KMS-11 (cell line): Measurements from ENCODE around the gene MYRF.

Experiments
- H2AFZ ChIP-seq: fragments of 200-600 bp; sonication (generic); 2 replicates; pipeline ENCODE4 v1.6.1; 2016; ENCODE audit warnings: antibody characterized with exemption, mixed run types, low read depth
- H3K27ac ChIP-seq: fragments of 200-600 bp; sonication (generic); 2 replicates; pipeline ENCODE4 v1.6.1; 2016; ENCODE audit warnings: mild to moderate bottlenecking, mixed run types
- H3K27me3 ChIP-seq: fragments of 200-600 bp; sonication (generic); 2 replicates; pipeline ENCODE4 v1.6.1; 2017; ENCODE audit warnings: mild to moderate bottlenecking, low read depth, mixed run types, moderate library complexity; ENCODE audit not compliant: insufficient read depth
- H3K36me3 ChIP-seq: fragments of 200-600 bp; sonication (generic); 2 replicates; pipeline ENCODE4 v1.6.1; 2017; ENCODE audit warnings: mild to moderate bottlenecking, mixed run types; ENCODE audit not compliant: insufficient read depth
- H3K4me1 ChIP-seq: fragments of 200-600 bp; sonication (generic); 2 replicates; pipeline ENCODE4 v1.6.1; 2016; ENCODE audit warnings: mild to moderate bottlenecking, low read depth, mixed run types; ENCODE audit not compliant: poor library complexity, severe bottlenecking
- H3K4me2 ChIP-seq: fragments of 200-600 bp; sonication (generic); 2 replicates; pipeline ENCODE4 v1.7.0; 2016; ENCODE audit warnings: mild to moderate bottlenecking, mixed run types
- H3K4me3 ChIP-seq: fragments of 200-600 bp; sonication (generic); IDR thresholded peaks from 2 replicates; pipeline ENCODE4 v1.6.1; 2017; ENCODE audit warnings: low read depth, low read length, mixed read lengths; ENCODE audit not compliant: insufficient read depth
- H3K79me2 ChIP-seq: fragments of 200-600 bp; sonication (generic); 2 replicates; pipeline ENCODE4 v1.6.1; 2016; ENCODE audit warnings: low read depth, mixed run types; ENCODE audit not compliant: insufficient read depth
- H3K9ac ChIP-seq: fragments of 200-600 bp; sonication (generic); 2 replicates; pipeline ENCODE4 v1.6.1; 2016; ENCODE audit warnings: mild to moderate bottlenecking, mixed run types
- H4K20me1 ChIP-seq: fragments of 200-600 bp; sonication (generic); 2 replicates; pipeline ENCODE4 v1.6.1; 2016; ENCODE audit warnings: mild to moderate bottlenecking, mixed run types; ENCODE audit not compliant: insufficient read depth
- TF ChIP-seq, protein P1 (sequence below): fragments of 200-600 bp; sonication (generic); conservative IDR thresholded peaks from 2 replicates; pipeline ENCODE4 v1.6.1; 2017; ENCODE audit warnings: low read depth, mild to moderate bottlenecking, antibody characterized with exemption, low read length, moderate library complexity, mixed read lengths

MYRF gene

DNA sequence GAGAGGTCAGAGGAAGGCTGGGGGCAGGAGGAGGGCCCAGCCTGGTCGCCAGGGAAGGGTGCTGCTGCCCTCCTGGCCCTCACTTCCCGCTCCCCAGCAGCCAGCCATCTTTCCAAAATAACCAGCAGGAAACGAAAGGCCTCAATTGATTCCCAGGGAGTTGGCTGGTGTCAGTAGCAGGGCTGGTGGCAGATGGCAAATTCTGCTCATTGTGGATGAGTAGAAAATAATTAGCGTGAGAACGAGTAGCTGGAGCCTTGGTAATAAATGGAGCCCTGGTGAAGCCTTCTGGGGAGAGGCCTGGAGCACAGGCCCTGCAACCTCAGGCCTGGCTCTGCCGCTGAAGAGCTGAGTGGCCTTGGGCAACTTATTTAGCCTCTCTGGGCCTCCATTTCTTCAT, 40.9 kb upstream of the MYRF start:
- Histone ChIP-seq H3K27me3 (peaks cover 78% of the 10 kb centered on the region), H3K4me3 (no peak overlapping the region), H3K9ac (no peak overlapping the region), H4K20me1 (no peaks in the 10 kb centered on the region), H3K27ac (no peak overlapping the region), H3K4me1 (no peaks in the 10 kb centered on the region), H3K36me3 (no peaks in the 10 kb centered on the region), H2AFZ (no peak overlapping the region), H3K79me2 (no peaks in the 10 kb centered on the region), H3K4me2 (no peak overlapping the region)
- TF ChIP-seq, protein P1, sequence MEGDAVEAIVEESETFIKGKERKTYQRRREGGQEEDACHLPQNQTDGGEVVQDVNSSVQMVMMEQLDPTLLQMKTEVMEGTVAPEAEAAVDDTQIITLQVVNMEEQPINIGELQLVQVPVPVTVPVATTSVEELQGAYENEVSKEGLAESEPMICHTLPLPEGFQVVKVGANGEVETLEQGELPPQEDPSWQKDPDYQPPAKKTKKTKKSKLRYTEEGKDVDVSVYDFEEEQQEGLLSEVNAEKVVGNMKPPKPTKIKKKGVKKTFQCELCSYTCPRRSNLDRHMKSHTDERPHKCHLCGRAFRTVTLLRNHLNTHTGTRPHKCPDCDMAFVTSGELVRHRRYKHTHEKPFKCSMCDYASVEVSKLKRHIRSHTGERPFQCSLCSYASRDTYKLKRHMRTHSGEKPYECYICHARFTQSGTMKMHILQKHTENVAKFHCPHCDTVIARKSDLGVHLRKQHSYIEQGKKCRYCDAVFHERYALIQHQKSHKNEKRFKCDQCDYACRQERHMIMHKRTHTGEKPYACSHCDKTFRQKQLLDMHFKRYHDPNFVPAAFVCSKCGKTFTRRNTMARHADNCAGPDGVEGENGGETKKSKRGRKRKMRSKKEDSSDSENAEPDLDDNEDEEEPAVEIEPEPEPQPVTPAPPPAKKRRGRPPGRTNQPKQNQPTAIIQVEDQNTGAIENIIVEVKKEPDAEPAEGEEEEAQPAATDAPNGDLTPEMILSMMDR = no peak

DNA sequence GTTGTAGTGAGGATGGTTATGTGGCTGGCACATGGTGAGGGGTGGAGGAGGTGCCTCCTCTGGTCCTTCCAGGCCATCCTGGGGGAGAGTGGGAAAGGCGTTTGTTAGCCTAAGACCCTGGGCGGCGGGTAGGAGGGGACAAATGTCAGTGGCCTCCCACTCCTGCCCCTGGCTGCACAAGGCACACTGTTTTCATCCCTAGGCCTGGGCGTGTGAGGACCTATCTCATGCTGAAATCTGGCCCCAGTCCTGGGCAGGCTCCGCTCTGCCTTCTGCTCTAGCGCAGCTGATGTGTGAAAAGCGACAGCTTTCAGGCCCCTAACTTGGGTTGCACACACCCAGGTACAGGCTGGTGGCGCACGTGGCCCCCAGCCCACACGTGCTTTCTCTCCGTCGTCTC, 40.1 kb upstream of the MYRF start:
- H3K27me3 ChIP-seq = peaks cover 76% of the 10 kb centered on the region

DNA sequence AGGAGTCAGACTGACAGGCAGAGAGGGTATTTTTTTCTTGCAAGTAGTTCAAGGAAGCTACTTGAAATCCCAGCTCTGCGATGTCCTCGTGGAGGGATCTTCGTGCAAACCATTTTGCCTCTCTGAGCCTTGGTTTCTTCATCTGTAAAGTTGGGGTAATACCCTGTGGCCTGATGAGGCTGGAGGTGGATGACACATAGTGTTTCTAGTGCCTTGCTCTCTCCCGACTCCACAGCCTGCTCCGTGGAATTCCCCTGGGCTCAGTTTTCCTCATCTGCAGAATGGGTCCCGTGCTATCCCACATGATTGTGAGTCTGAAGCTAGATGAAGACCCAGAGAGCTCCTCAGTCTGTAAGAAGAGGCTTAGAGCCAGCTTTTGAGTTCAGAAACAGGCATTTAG, 39.6 kb upstream of the MYRF start:
- no peaks in the 10 kb centered on the region for H3K4me1 ChIP-seq
- H4K20me1 ChIP-seq = no peaks in the 10 kb centered on the region
- TF ChIP-seq, protein P1 = no peak
- H3K27me3 ChIP-seq = peaks cover 75% of the 10 kb centered on the region
- H3K4me2 ChIP-seq = no peak overlapping the region
- no peak overlapping the region for H3K9ac ChIP-seq
- H3K79me2 ChIP-seq = no peaks in the 10 kb centered on the region
- H3K27ac ChIP-seq = no peak overlapping the region
- H3K36me3 ChIP-seq = no peaks in the 10 kb centered on the region
- H3K4me3 ChIP-seq = no peak overlapping the region
- no peak overlapping the region for H2AFZ ChIP-seq

More for the DNA sequence above, 40.1 kb upstream of the MYRF start:
- TF ChIP-seq, protein P1 = no peak
- Histone ChIP-seq H3K36me3 (no peaks in the 10 kb centered on the region), H3K4me1 (no peaks in the 10 kb centered on the region), H2AFZ (no peak overlapping the region), H3K79me2 (no peaks in the 10 kb centered on the region), H3K4me2 (no peak overlapping the region), H3K9ac (no peak overlapping the region), H3K4me3 (no peak overlapping the region), H4K20me1 (no peaks in the 10 kb centered on the region), H3K27ac (no peak overlapping the region)

- H4K20me1 ChIP-seq = no peaks in the 10 kb centered on the region
- H3K79me2 ChIP-seq = no peaks in the 10 kb centered on the region
- H3K4me2 ChIP-seq = no peak overlapping the region
- H3K27ac ChIP-seq = no peak overlapping the region
- H3K36me3 ChIP-seq = no peaks in the 10 kb centered on the region
- H2AFZ ChIP-seq = no peak overlapping the region
- peaks cover 74% of the 10 kb centered on the region for H3K27me3 ChIP-seq
- no peaks in the 10 kb centered on the region for H3K4me1 ChIP-seq
- H3K4me3 ChIP-seq = no peak overlapping the region
- H3K9ac ChIP-seq = no peak overlapping the region
- TF ChIP-seq, protein P1 = no peak
Observed at GRCh38 chr11:61713464-61713863, 39.0 kb upstream of the MYRF start.

- Histone ChIP-seq H3K4me1 (no peaks in the 10 kb centered on the region), H3K27ac (no peak overlapping the region), H3K4me3 (no peak overlapping the region), H2AFZ (no peak overlapping the region), H3K79me2 (no peaks in the 10 kb centered on the region), H3K27me3 (peaks cover 73% of the 10 kb centered on the region), H3K4me2 (no peak overlapping the region), H4K20me1 (no peaks in the 10 kb centered on the region), H3K36me3 (no peaks in the 10 kb centered on the region), H3K9ac (no peak overlapping the region)
- TF ChIP-seq, protein P1 = no peak
Observed at GRCh38 chr11:61713906-61714305, 38.5 kb upstream of the MYRF start.
